Activated naive CD4-positive, alpha-beta T cell treated with anti-CD3 and anti-CD28 coated beads for 36 hours (primary cell): ENCODE data around the gene SLC2A14. TPM values are rescaled to one million over a fixed set of nuclear protein-coding genes. Genes with fewer than 3 reads are reported as not detected.
"Not testable (repeated sequence)": the region's sequence is repeated elsewhere in the genome, so short reads cannot be mapped to it uniquely, and the experiment has no call there.

Experiments used
- CTCF ChIA-PET: fragments of 350-600 bp; sonication (Branson Sonifier 250); formaldehyde crosslinking; loops from one replicate; lab custom pipeline; 2021; ENCODE audit warnings: antibody characterized with exemption; lab: Charles Lee
- DNase-seq: peaks from one replicate; pipeline ENCODE4 v3.0.0-alpha.2; 2020
- H3K27ac Mint-ChIP-seq: one replicate; pipeline ENCODE4 v1.8.0; 2021; ENCODE audit warnings: mild to moderate bottlenecking, mixed read lengths
- H3K27me3 Mint-ChIP-seq: one replicate; pipeline ENCODE4 v1.8.0; 2021; ENCODE audit warnings: low read depth, mixed read lengths
- H3K36me3 Mint-ChIP-seq: one replicate; pipeline ENCODE4 v1.8.0; 2021; ENCODE audit warnings: low read depth, mixed read lengths
- H3K4me1 Mint-ChIP-seq: one replicate; pipeline ENCODE4 v1.8.0; 2021; ENCODE audit warnings: low read depth, mixed read lengths
- H3K4me3 Mint-ChIP-seq: one replicate; pipeline ENCODE4 v1.8.0; 2021; ENCODE audit warnings: mild to moderate bottlenecking, moderate library complexity, mixed read lengths
- H3K9me3 Mint-ChIP-seq: one replicate; pipeline ENCODE4 v1.8.0; 2021; ENCODE audit warnings: mixed read lengths
- intact Hi-C: fragments of 100-400 bp; cut with micrococcal nuclease; formaldehyde crosslinking; loops from one replicate; pipeline ENCODE4 v1.15.1; 2023
- total RNA-seq, 2 experiments: library from RNA; stranded (reverse); gene quantifications; one replicate each; pipeline ENCODE4 v1.2.3, GENCODE V29; 2021

The SLC2A14 gene
- total RNA-seq, 2 experiments from 2014 or later, result 8.8 to 9.8 TPM

DNA sequence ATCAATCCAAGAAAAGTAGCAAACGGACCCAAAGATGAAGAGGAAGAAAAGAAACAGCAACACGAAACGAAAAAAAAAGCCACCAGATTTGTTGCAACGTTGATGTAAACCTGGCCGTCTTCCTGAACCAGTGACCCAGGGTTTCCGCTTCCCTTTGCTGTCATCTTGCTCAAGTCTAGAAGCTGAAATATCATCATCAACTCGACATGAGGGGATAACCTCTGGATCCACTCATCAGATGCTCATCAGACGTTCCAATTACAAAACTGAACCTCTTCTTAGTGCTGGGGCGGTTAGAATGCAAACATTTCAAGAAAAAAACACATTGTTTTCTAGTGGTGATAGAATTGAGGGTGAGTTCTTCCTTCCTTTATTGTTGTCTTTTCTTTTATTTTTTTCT lies 29.1 kb downstream of the SLC2A14 start:
- H3K4me1 Mint-ChIP-seq, H3K27me3 Mint-ChIP-seq, H3K9me3 Mint-ChIP-seq, H3K36me3 Mint-ChIP-seq, intact Hi-C loops: not testable (repeated sequence)
- CTCF ChIA-PET, result interaction anchor here (1.0 kb wide), 1 partner anchor 12 kb away, joined by 3 read pairs; no protein-coding TSS in a partner anchor
- H3K27ac Mint-ChIP-seq, result peak overlapping the region; percentile 66
- peak; percentile 19 for DNase-seq
- peak overlapping the region; percentile 39 for H3K4me3 Mint-ChIP-seq

GRCh38 chr12:7843149-7843548 lies 29.6 kb downstream of the SLC2A14 start:
- H3K36me3 Mint-ChIP-seq, CTCF ChIA-PET, intact Hi-C loops, H3K27ac Mint-ChIP-seq, H3K9me3 Mint-ChIP-seq, H3K27me3 Mint-ChIP-seq, H3K4me1 Mint-ChIP-seq, DNase-seq: not testable (repeated sequence)
- H3K4me3 Mint-ChIP-seq, result peak overlapping the region; percentile 43

- H3K36me3 Mint-ChIP-seq, H3K27ac Mint-ChIP-seq, H3K27me3 Mint-ChIP-seq, DNase-seq, H3K4me1 Mint-ChIP-seq, H3K4me3 Mint-ChIP-seq, H3K9me3 Mint-ChIP-seq, intact Hi-C loops, CTCF ChIA-PET: not testable (repeated sequence)
Measured at GRCh38 chr12:7842444-7842843, 30.3 kb downstream of the SLC2A14 start.

GRCh38 chr12:7839848-7840247 lies 32.9 kb downstream of the SLC2A14 start:
- H3K4me1 Mint-ChIP-seq, CTCF ChIA-PET, DNase-seq, intact Hi-C loops, H3K36me3 Mint-ChIP-seq, H3K27ac Mint-ChIP-seq, H3K4me3 Mint-ChIP-seq, H3K9me3 Mint-ChIP-seq, H3K27me3 Mint-ChIP-seq: not testable (repeated sequence)

- H3K27ac Mint-ChIP-seq, H3K27me3 Mint-ChIP-seq, H3K36me3 Mint-ChIP-seq, DNase-seq, H3K4me3 Mint-ChIP-seq, H3K4me1 Mint-ChIP-seq, intact Hi-C loops, CTCF ChIA-PET, H3K9me3 Mint-ChIP-seq: not testable (repeated sequence)
Measured at GRCh38 chr12:7839226-7839625, 33.5 kb downstream of the SLC2A14 start.

DNA sequence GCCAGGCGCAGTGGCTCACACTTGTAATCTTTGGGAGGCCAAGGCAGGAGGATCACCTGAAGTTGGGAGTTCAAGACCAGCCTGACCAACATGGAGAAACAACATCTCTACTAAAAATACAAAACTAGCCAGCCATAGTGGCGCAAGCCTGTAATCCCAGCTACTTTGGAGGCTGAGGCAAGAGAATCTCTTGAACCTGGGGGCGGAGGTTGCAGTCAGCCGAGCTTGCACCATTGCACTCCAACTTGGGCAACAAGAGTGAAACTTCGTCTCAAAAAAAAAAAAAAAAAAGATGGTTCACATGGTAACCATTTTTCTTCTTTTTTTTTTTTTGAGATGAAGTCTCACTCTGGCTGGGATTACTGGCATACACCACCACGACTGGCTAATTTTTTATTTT lies 35.3 kb downstream of the SLC2A14 start:
- H3K4me1 Mint-ChIP-seq, result no peaks in the 10 kb centered on the region
- intact Hi-C loops, result no loop called here
- CTCF ChIA-PET, result no interaction called here
- H3K4me3 Mint-ChIP-seq, result no peak overlapping the region
- no peak for DNase-seq
- H3K36me3 Mint-ChIP-seq, result no peaks in the 10 kb centered on the region
- no peaks in the 10 kb centered on the region for H3K27me3 Mint-ChIP-seq
- H3K27ac Mint-ChIP-seq, result no peak overlapping the region
- no peaks in the 10 kb centered on the region for H3K9me3 Mint-ChIP-seq

GRCh38 chr12:7835766-7836165 lies 36.9 kb downstream of the SLC2A14 start:
- Mint-ChIP-seq H3K4me3 (no peak overlapping the region), H3K36me3 (no peaks in the 10 kb centered on the region), H3K27ac (no peak overlapping the region), H3K9me3 (no peaks in the 10 kb centered on the region), H3K4me1 (no peaks in the 10 kb centered on the region), H3K27me3 (no peaks in the 10 kb centered on the region)
- no peak for DNase-seq
- intact Hi-C loops, result no loop called here
- CTCF ChIA-PET, result interaction anchor here (1.0 kb wide), 1 partner anchor 28 kb away, joined by 3 read pairs; no protein-coding TSS in a partner anchor

DNA sequence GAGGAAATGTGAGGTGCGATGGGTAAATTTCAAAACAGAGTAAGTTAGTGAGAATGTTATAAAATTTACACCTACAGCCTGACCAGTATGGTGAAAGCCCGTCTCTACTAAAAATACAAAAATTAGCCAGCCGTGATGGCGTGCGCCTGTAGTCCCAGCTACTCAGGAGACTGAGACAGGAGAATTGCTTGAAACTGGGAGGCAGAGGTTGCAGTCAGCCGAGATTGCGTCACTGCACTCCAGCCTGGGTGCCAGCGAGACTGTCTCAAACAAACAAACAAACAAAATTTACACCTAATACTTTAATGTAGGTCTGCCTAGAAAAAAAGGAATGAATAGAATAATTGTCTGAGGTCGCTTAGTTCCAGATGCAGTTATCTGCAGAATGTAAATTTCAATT lies 37.6 kb downstream of the SLC2A14 start:
- no peaks in the 10 kb centered on the region for H3K9me3 Mint-ChIP-seq
- H3K4me3 Mint-ChIP-seq, result no peak overlapping the region
- no peaks in the 10 kb centered on the region for H3K4me1 Mint-ChIP-seq
- H3K27me3 Mint-ChIP-seq, result no peaks in the 10 kb centered on the region
- no peak overlapping the region for H3K27ac Mint-ChIP-seq
- no peak for DNase-seq
- intact Hi-C loops, result no loop called here
- H3K36me3 Mint-ChIP-seq, result no peaks in the 10 kb centered on the region
- CTCF ChIA-PET, result interaction anchor here (0.6 to 0.9 kb wide), 2 partner anchors 28 to 191 kb away, joined by 5 to 8 read pairs; no protein-coding TSS in a partner anchor

- no peaks in the 10 kb centered on the region for H3K36me3 Mint-ChIP-seq
- no peak for DNase-seq
- no peak overlapping the region for H3K27ac Mint-ChIP-seq
- H3K9me3 Mint-ChIP-seq, result no peaks in the 10 kb centered on the region
- no peaks in the 10 kb centered on the region for H3K4me1 Mint-ChIP-seq
- no peaks in the 10 kb centered on the region for H3K27me3 Mint-ChIP-seq
- intact Hi-C loops, result loop anchor here (5.0 kb wide), 1 partner anchor 243 kb away; no protein-coding TSS in a partner anchor
- CTCF ChIA-PET, result interaction anchor here (0.6 to 0.9 kb wide), 2 partner anchors 28 to 191 kb away, joined by 5 to 8 read pairs; no protein-coding TSS in a partner anchor
- no peak overlapping the region for H3K4me3 Mint-ChIP-seq
Measured at GRCh38 chr12:7834701-7835100, 38.0 kb downstream of the SLC2A14 start.

- Mint-ChIP-seq H3K27ac (no peak overlapping the region), H3K27me3 (no peaks in the 10 kb centered on the region), H3K4me3 (no peak overlapping the region), H3K36me3 (no peaks in the 10 kb centered on the region), H3K9me3 (no peaks in the 10 kb centered on the region), H3K4me1 (no peaks in the 10 kb centered on the region)
- CTCF ChIA-PET, result interaction anchor here (0.6 kb wide), 1 partner anchor 64 kb away, joined by 3 read pairs; no protein-coding TSS in a partner anchor
- no peak for DNase-seq
- intact Hi-C loops, result loop anchor here (5.0 kb wide), 1 partner anchor 243 kb away; no protein-coding TSS in a partner anchor
Measured at GRCh38 chr12:7833831-7834230, 38.9 kb downstream of the SLC2A14 start.

GRCh38 chr12:7833201-7833600 lies 39.5 kb downstream of the SLC2A14 start:
- not testable (repeated sequence) for H3K4me1 Mint-ChIP-seq, H3K27ac Mint-ChIP-seq

GRCh38 chr12:7832059-7832696 lies 40.5 kb downstream of the SLC2A14 start:
- Mint-ChIP-seq H3K36me3 (no peaks in the 10 kb centered on the region), H3K9me3 (no peaks in the 10 kb centered on the region), H3K27ac (no peak overlapping the region), H3K27me3 (no peaks in the 10 kb centered on the region), H3K4me3 (no peak overlapping the region), H3K4me1 (no peaks in the 10 kb centered on the region)
- CTCF ChIA-PET, result interaction anchor here (0.6 to 1.5 kb wide), 4 partner anchors 8 to 209 kb away, joined by 3 to 4 read pairs (median 3); no protein-coding TSS in a partner anchor
- intact Hi-C loops, result loop anchor here (5.0 kb wide), 1 partner anchor 245 kb away; no protein-coding TSS in a partner anchor
- DNase-seq, result peak; percentile 31

More at GRCh38 chr12:7833201-7833600, 39.5 kb downstream of the SLC2A14 start:
- CTCF ChIA-PET, result interaction anchor here (0.6 to 1.5 kb wide), 2 partner anchors 24 to 64 kb away, joined by 3 to 4 read pairs; no protein-coding TSS in a partner anchor
- H3K27me3 Mint-ChIP-seq, H3K36me3 Mint-ChIP-seq, H3K9me3 Mint-ChIP-seq, DNase-seq, H3K4me3 Mint-ChIP-seq: not testable (repeated sequence)
- intact Hi-C loops, result loop anchor here (5.0 kb wide), 1 partner anchor 244 kb away; no protein-coding TSS in a partner anchor

GRCh38 chr12:7829737-7830136 lies 43.0 kb downstream of the SLC2A14 start:
- intact Hi-C loops, result loop anchor here (5.0 kb wide), 1 partner anchor 248 kb away; no protein-coding TSS in a partner anchor

More at GRCh38 chr12:7829737-7830136, 43.0 kb downstream of the SLC2A14 start:
- H3K4me1 Mint-ChIP-seq, H3K9me3 Mint-ChIP-seq, CTCF ChIA-PET, DNase-seq, H3K4me3 Mint-ChIP-seq, H3K27ac Mint-ChIP-seq, H3K27me3 Mint-ChIP-seq, H3K36me3 Mint-ChIP-seq: not testable (repeated sequence)
